ENCODE measurements around the gene RAB31.
"Not testable (repeated sequence)": the region's sequence is repeated elsewhere in the genome, so short reads cannot be mapped to it uniquely, and the experiment has no call there.

RAB31 gene

GRCh38 chr18:9894454-9895068, 186.5 kb downstream of the RAB31 start:
- FAIRE-seq, result no peak

GRCh38 chr18:9897129-9897528, 189.0 kb downstream of the RAB31 start:
- FAIRE-seq, result no peak

- FAIRE-seq, result not testable (repeated sequence)
These were observed 189.7 kb downstream of the RAB31 start for GRCh38 chr18:9897787-9898291.

GRCh38 chr18:9898792-9899549, 190.9 kb downstream of the RAB31 start:
- FAIRE-seq, result no peak

- FAIRE-seq, result not testable (repeated sequence)
These were observed 191.4 kb downstream of the RAB31 start for GRCh38 chr18:9899550-9899930.

GRCh38 chr18:9900699-9901098, 192.6 kb downstream of the RAB31 start:
- no peak for FAIRE-seq

GRCh38 chr18:9901377-9901776, 193.3 kb downstream of the RAB31 start:
- no peak for FAIRE-seq

GRCh38 chr18:9902264-9902663, 194.2 kb downstream of the RAB31 start:
- FAIRE-seq, result not testable (repeated sequence)

GRCh38 chr18:9902832-9903231, 194.7 kb downstream of the RAB31 start:
- FAIRE-seq, result no peak

GRCh38 chr18:9905401-9905922, 197.4 kb downstream of the RAB31 start:
- no peak for FAIRE-seq

GRCh38 chr18:9906481-9906880, 198.4 kb downstream of the RAB31 start:
- FAIRE-seq, result no peak

GRCh38 chr18:9907867-9908266, 199.8 kb downstream of the RAB31 start:
- no peak for FAIRE-seq

GRCh38 chr18:9910071-9910470, 202.0 kb downstream of the RAB31 start:
- FAIRE-seq, result no peak

GRCh38 chr18:9910661-9911060, 202.6 kb downstream of the RAB31 start:
- FAIRE-seq, result no peak

GRCh38 chr18:9911226-9911625, 203.1 kb downstream of the RAB31 start:
- no peak for FAIRE-seq
